Activated B cell treated with CpG ODN at 0.5 μM for 24 hours (primary cell): ENCODE results near the gene CSAG3. TPM values are rescaled to one million over a fixed set of nuclear protein-coding genes. Genes with fewer than 3 reads are reported as not detected.
"Not testable (repeated sequence)": the region's sequence is repeated elsewhere in the genome, so short reads cannot be mapped to it uniquely, and the experiment has no call there.

Experiments
- ATAC-seq: fragments of 200-7000 bp; cut with Tn5 transposase; one replicate; pipeline ENCODE4 v1.10.0; 2021; ENCODE audit warnings: low read depth, mild to moderate bottlenecking, moderate library complexity
- CTCF ChIA-PET: fragments of 350-600 bp; sonication (Branson Sonifier 250); formaldehyde crosslinking; loops from one replicate; lab custom pipeline; 2021; ENCODE audit warnings: antibody characterized with exemption; lab: Charles Lee
- POLR2A ChIA-PET: fragments of 350-600 bp; sonication (Branson Sonifier 250); formaldehyde crosslinking; loops from one replicate; lab custom pipeline; 2021; ENCODE audit warnings: antibody characterized with exemption; lab: Charles Lee
- DNase-seq: peaks from one replicate; pipeline ENCODE4 v3.0.0; 2022
- H3K27ac Mint-ChIP-seq: one replicate; pipeline ENCODE4 v1.8.0; 2020; ENCODE audit warnings: mixed read lengths
- H3K27me3 Mint-ChIP-seq: one replicate; pipeline ENCODE4 v1.8.0; 2021; ENCODE audit warnings: mixed read lengths
- H3K36me3 Mint-ChIP-seq: one replicate; pipeline ENCODE4 v1.8.0; 2021; ENCODE audit warnings: low read depth, mixed read lengths
- H3K4me1 Mint-ChIP-seq: one replicate; pipeline ENCODE4 v1.8.0; 2021; ENCODE audit warnings: mixed read lengths
- H3K4me3 Mint-ChIP-seq: one replicate; pipeline ENCODE4 v1.8.0; 2020; ENCODE audit warnings: mild to moderate bottlenecking, mixed read lengths
- H3K9me3 Mint-ChIP-seq: one replicate; pipeline ENCODE4 v1.8.0; 2020; ENCODE audit warnings: mixed read lengths
- CTCF ChIP-seq: fragments of 200-600 bp; IDR thresholded peaks from one replicate; pipeline ENCODE4 v1.8.0; 2022; ENCODE audit warnings: antibody characterized with exemption, mild to moderate bottlenecking
- intact Hi-C: fragments of 100-400 bp; cut with micrococcal nuclease; formaldehyde crosslinking; loops from one replicate; pipeline ENCODE4 v1.15.1; 2024
- total RNA-seq: library from RNA; stranded (reverse); gene quantifications from 2 replicates; pipeline ENCODE4 v1.2.3, GENCODE V29; 2022

CSAG3 gene
- total RNA-seq, 1 donor from 2014 or later, result not detected

GRCh38 chrX:152769549-152770289 lies 10.7 kb downstream of the CSAG3 start, which contains the start of gene MAGEA6:
MAGEA6 (minus strand) TSS chrX:152769689; CDS start chrX:152767650, 2,039 bp downstream.
- H3K27me3 Mint-ChIP-seq, CTCF ChIA-PET, H3K4me1 Mint-ChIP-seq, DNase-seq, H3K27ac Mint-ChIP-seq, intact Hi-C loops, ATAC-seq, H3K4me3 Mint-ChIP-seq, POLR2A ChIA-PET, H3K36me3 Mint-ChIP-seq, H3K9me3 Mint-ChIP-seq: not testable (repeated sequence)

- CTCF ChIA-PET, ATAC-seq, H3K27me3 Mint-ChIP-seq, H3K9me3 Mint-ChIP-seq, DNase-seq, intact Hi-C loops, H3K4me3 Mint-ChIP-seq, H3K4me1 Mint-ChIP-seq, H3K27ac Mint-ChIP-seq, H3K36me3 Mint-ChIP-seq, POLR2A ChIA-PET: not testable (repeated sequence)
Observed at GRCh38 chrX:152787062-152787461, 28.0 kb downstream of the CSAG3 start.

- H3K36me3 Mint-ChIP-seq, result no peaks in the 10 kb centered on the region
- DNase-seq (no peak), ATAC-seq (no peak)
- POLR2A ChIA-PET, result no interaction called here
- H3K4me1 Mint-ChIP-seq, result no peaks in the 10 kb centered on the region
- H3K27me3 Mint-ChIP-seq, result peaks cover 6% of the 10 kb centered on the region
- intact Hi-C loops, result no loop called here
- H3K27ac Mint-ChIP-seq, result no peak overlapping the region
- H3K4me3 Mint-ChIP-seq, result no peak overlapping the region
- TF ChIP-seq CTCF, result no peak
- no peaks in the 10 kb centered on the region for H3K9me3 Mint-ChIP-seq
- CTCF ChIA-PET, result no interaction called here
Observed at GRCh38 chrX:152798945-152799344, 39.9 kb downstream of the CSAG3 start.

- ChIA-PET POLR2A (no interaction called here), CTCF (no interaction called here)
- Mint-ChIP-seq H3K27me3 (peaks cover 15% of the 10 kb centered on the region), H3K36me3 (no peaks in the 10 kb centered on the region), H3K9me3 (no peaks in the 10 kb centered on the region), H3K27ac (no peak overlapping the region), H3K4me1 (no peaks in the 10 kb centered on the region), H3K4me3 (no peak overlapping the region)
- no peak for DNase-seq
- TF ChIP-seq CTCF, result no peak
- intact Hi-C loops, result no loop called here
- ATAC-seq, result no peak
Observed at GRCh38 chrX:152806035-152806434, 47.0 kb downstream of the CSAG3 start.

Other genes starting within 250 kb of the CSAG3 start
- not detected in 2 replicates for gene GABRQ, start 121.3 kb upstream of the CSAG3 start, total RNA-seq
- not detected in 2 replicates for gene MAGEA3, start 60.4 kb upstream of the CSAG3 start, total RNA-seq
- not detected in 2 replicates for gene CSAG2, start 49.9 kb upstream of the CSAG3 start, total RNA-seq
- not detected in 2 replicates for gene MAGEA2B, start 44.6 kb upstream of the CSAG3 start, total RNA-seq
- not detected in 2 replicates for gene CSAG1, start 25.5 kb upstream of the CSAG3 start, total RNA-seq
- gene MAGEA12, start 25.5 kb upstream of the CSAG3 start, total RNA-seq, result not detected in 2 replicates
- gene MAGEA2, start 5.4 kb upstream of the CSAG3 start, total RNA-seq, result not detected in 2 replicates
- gene MAGEA6, start 10.5 kb downstream of the CSAG3 start, total RNA-seq, result not detected in 2 replicates
- 13.3 and 16.1 TPM in 2 replicates for gene CETN2, start 71.5 kb downstream of the CSAG3 start, total RNA-seq
- 17.8 and 18.4 TPM in 2 replicates for gene NSDHL, start 71.8 kb downstream of the CSAG3 start, total RNA-seq
- 0.75 and 0.81 TPM in 2 replicates for gene ZNF185, start 138.8 kb downstream of the CSAG3 start, total RNA-seq
- gene PNMA5, start 234.9 kb downstream of the CSAG3 start, total RNA-seq, result 0.27 TPM in 1 of 2 replicates, not detected in the other